Neural progenitor cell (in vitro differentiated cells): ENCODE results near the gene VANGL2. TPM values are rescaled to one million over a fixed set of nuclear protein-coding genes. Genes with fewer than 3 reads are reported as not detected.

ENCODE experiments used
- DNase-seq: peaks from one replicate; pipeline ENCODE4 v3.0.0-alpha.2; 2016; ENCODE audit warnings: low spot score
- H2AFZ ChIP-seq: fragments of 200-600 bp; sonication (generic); replicated peaks from 2 replicates; pipeline ENCODE4 v1.6.1; 2016; ENCODE audit warnings: antibody characterized with exemption
- H3F3A ChIP-seq: fragments of 200-600 bp; sonication (generic); 2 replicates; pipeline ENCODE4 v1.6.1; 2016; ENCODE audit warnings: antibody characterized with exemption, low read depth
- H3K27ac ChIP-seq: fragments of 200-600 bp; sonication (generic); 2 replicates; pipeline ENCODE4 v1.5.1; 2016; ENCODE audit warnings: mild to moderate bottlenecking
- H3K27me3 ChIP-seq: fragments of 200-600 bp; sonication (generic); 2 replicates; pipeline ENCODE4 v1.6.1; 2016; ENCODE audit warnings: mild to moderate bottlenecking, moderate library complexity
- H3K36me3 ChIP-seq: fragments of 200-600 bp; sonication (generic); 2 replicates; pipeline ENCODE4 v1.5.1; 2016
- H3K4me1 ChIP-seq: fragments of 200-600 bp; sonication (generic); 2 replicates; pipeline ENCODE4 v1.6.1; 2016; ENCODE audit warnings: mixed run types
- H3K4me2 ChIP-seq: fragments of 200-600 bp; sonication (generic); 2 replicates; pipeline ENCODE4 v1.6.1; 2016
- H3K4me3 ChIP-seq: fragments of 200-600 bp; sonication (generic); 2 replicates; pipeline ENCODE4 v1.5.1; 2016
- H3K79me2 ChIP-seq: fragments of 200-600 bp; sonication (generic); 2 replicates; pipeline ENCODE4 v1.6.1; 2016; ENCODE audit warnings: low read depth
- H3K9ac ChIP-seq: fragments of 200-600 bp; sonication (generic); 2 replicates; pipeline ENCODE4 v1.6.1; 2016
- H3K9me3 ChIP-seq: fragments of 200-600 bp; sonication (generic); 2 replicates; pipeline ENCODE4 v1.5.1; 2016; ENCODE audit warnings: low read depth
- H4K20me1 ChIP-seq: fragments of 200-600 bp; sonication (generic); 2 replicates; pipeline ENCODE4 v1.6.1; 2016; ENCODE audit warnings: low read depth
- H3K27ac Mint-ChIP-seq: 3 replicates; pipeline ENCODE4 v1.8.0; 2021; ENCODE audit warnings: mixed read lengths
- H3K27me3 Mint-ChIP-seq: 2 replicates; pipeline ENCODE4 v1.8.0; 2022; ENCODE audit warnings: low read depth, mild to moderate bottlenecking, inconsistent platforms, moderate library complexity, mixed read lengths; ENCODE audit not compliant: insufficient read depth
- H3K36me3 Mint-ChIP-seq: 3 replicates; pipeline ENCODE4 v1.8.0; 2021; ENCODE audit warnings: mixed read lengths
- H3K4me1 Mint-ChIP-seq: 3 replicates; pipeline ENCODE4 v1.8.0; 2021; ENCODE audit warnings: mixed read lengths
- H3K4me3 Mint-ChIP-seq: 3 replicates; pipeline ENCODE4 v1.8.0; 2021; ENCODE audit warnings: mild to moderate bottlenecking, moderate library complexity, mixed read lengths
- H3K9me3 Mint-ChIP-seq: 3 replicates; pipeline ENCODE4 v1.8.0; 2020; ENCODE audit warnings: mixed read lengths
- CTCF ChIP-seq: fragments of 200-600 bp; sonication (generic); IDR thresholded peaks from 2 replicates; pipeline ENCODE4 v1.5.1; 2017; ENCODE audit warnings: antibody characterized with exemption, mild to moderate bottlenecking
- EZH2 ChIP-seq: fragments of 200-600 bp; sonication (generic); IDR thresholded peaks from 2 replicates; pipeline ENCODE4 v1.6.1; 2017; ENCODE audit warnings: antibody characterized with exemption, mild to moderate bottlenecking, moderate library complexity
- EZH2phosphoT487 ChIP-seq: fragments of 200-600 bp; sonication (generic); IDR thresholded peaks from 2 replicates; pipeline ENCODE4 v1.6.1; 2017; ENCODE audit warnings: antibody characterized with exemption
- total RNA-seq: library from RNA; depleted of rRNA; stranded (reverse); fragments of >200 nt; gene quantifications from 2 replicates; pipeline ENCODE4 v1.2.3, GENCODE V29; 2015; ENCODE audit warnings: low replicate concordance

Gene VANGL2
- total RNA-seq, 1 donor from 2014 or later = 23.0 TPM

DNA sequence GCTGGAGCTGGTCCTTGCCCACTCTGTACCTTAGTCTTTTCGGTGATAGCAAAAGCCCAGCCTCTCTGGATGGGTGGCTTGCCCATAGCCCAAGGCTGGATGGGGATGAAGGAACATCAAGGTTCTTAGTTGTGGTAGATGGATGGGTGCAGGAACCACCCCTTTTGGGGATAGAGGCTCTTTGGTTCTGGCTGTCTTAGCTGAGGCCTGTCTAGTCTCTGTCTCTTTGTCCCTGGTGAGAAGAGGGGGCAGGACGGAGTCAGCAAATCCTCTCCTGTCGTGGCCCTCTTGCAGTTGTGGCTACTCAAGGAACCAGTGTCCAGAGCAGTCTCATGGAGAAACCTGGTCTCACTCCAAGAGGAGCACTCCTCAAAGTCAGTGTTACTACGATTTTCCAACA is 8.5 kb downstream of the VANGL2 start:
- Mint-ChIP-seq H3K36me3 (peaks cover 29% of the 10 kb centered on the region), H3K27ac (peak overlapping the region; percentile 100), H3K9me3 (no peaks in the 10 kb centered on the region), H3K27me3 (peaks cover 8% of the 10 kb centered on the region), H3K4me1 (peaks cover 94% of the 10 kb centered on the region), H3K4me3 (peak overlapping the region; percentile 84)
- H4K20me1 ChIP-seq = peaks cover 63% of the 10 kb centered on the region
- H3K27me3 ChIP-seq = no peaks in the 10 kb centered on the region
- H3K36me3 ChIP-seq = no peaks in the 10 kb centered on the region
- no peak overlapping the region for H2AFZ ChIP-seq
- H3F3A ChIP-seq = peaks cover 35% of the 10 kb centered on the region
- H3K9me3 ChIP-seq = no peaks in the 10 kb centered on the region
- TF ChIP-seq EZH2phosphoT487 (no peak), CTCF (no peak)
- peak overlapping the region; percentile 97 for H3K27ac ChIP-seq
- peaks cover 97% of the 10 kb centered on the region for H3K79me2 ChIP-seq
- H3K9ac ChIP-seq = no peak overlapping the region
- no peak overlapping the region for H3K4me3 ChIP-seq
- peak overlapping the region; percentile 19 for H3K4me2 ChIP-seq
- no peak for DNase-seq
- peaks cover 89% of the 10 kb centered on the region for H3K4me1 ChIP-seq

DNA sequence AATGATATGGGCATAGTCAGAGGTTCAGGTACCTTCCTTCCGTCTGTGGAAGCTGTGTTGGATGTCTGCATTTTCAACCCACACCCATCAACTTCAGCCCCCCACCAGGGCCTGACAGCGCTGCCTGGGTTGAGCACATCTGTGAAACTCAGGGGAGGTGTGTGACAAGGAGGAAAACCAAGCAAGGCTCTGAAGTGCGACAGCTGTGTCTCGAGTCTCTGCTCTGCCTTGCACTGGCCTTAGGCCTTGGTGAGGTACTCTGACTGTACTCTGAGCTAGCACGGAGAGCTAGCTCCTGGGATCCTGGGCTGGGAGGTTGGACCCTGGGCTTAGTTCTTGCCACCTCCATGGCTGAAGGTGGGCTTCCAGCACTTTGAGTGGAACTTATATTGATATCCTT is 9.1 kb downstream of the VANGL2 start:
- no peak for DNase-seq
- Mint-ChIP-seq H3K4me3 (peak overlapping the region; percentile 84), H3K27ac (peak overlapping the region; percentile 100), H3K27me3 (peaks cover 8% of the 10 kb centered on the region), H3K9me3 (no peaks in the 10 kb centered on the region), H3K4me1 (peaks cover 94% of the 10 kb centered on the region), H3K36me3 (peaks cover 32% of the 10 kb centered on the region)
- H2AFZ ChIP-seq = no peak overlapping the region
- peak overlapping the region; percentile 97 for H3K27ac ChIP-seq
- no peaks in the 10 kb centered on the region for H3K27me3 ChIP-seq
- no peaks in the 10 kb centered on the region for H3K36me3 ChIP-seq
- H3K79me2 ChIP-seq = peaks cover 97% of the 10 kb centered on the region
- H3K4me2 ChIP-seq = peak overlapping the region; percentile 83
- no peak overlapping the region for H3K9ac ChIP-seq
- TF ChIP-seq EZH2 = no peak
- TF ChIP-seq CTCF = no peak
- TF ChIP-seq EZH2phosphoT487 = no peak
- no peaks in the 10 kb centered on the region for H3K9me3 ChIP-seq
- peaks cover 63% of the 10 kb centered on the region for H4K20me1 ChIP-seq
- H3F3A ChIP-seq = peaks cover 35% of the 10 kb centered on the region
- no peak overlapping the region for H3K4me3 ChIP-seq
- H3K4me1 ChIP-seq = peaks cover 89% of the 10 kb centered on the region

- Histone ChIP-seq H3K4me1 (peaks cover 82% of the 10 kb centered on the region), H3K4me3 (peak overlapping the region; percentile 38), H3K79me2 (peaks cover 97% of the 10 kb centered on the region), H3K4me2 (peak overlapping the region; percentile 83), H3F3A (peaks cover 35% of the 10 kb centered on the region), H4K20me1 (peaks cover 61% of the 10 kb centered on the region), H3K27me3 (no peaks in the 10 kb centered on the region), H3K27ac (peak overlapping the region; percentile 97), H3K9ac (peak overlapping the region; percentile 27), H3K9me3 (no peaks in the 10 kb centered on the region), H3K36me3 (no peaks in the 10 kb centered on the region), H2AFZ (no peak overlapping the region)
- Mint-ChIP-seq H3K4me1 (peaks cover 88% of the 10 kb centered on the region), H3K27ac (peak overlapping the region; percentile 100), H3K4me3 (peak overlapping the region; percentile 84), H3K27me3 (peaks cover 10% of the 10 kb centered on the region), H3K9me3 (no peaks in the 10 kb centered on the region), H3K36me3 (peaks cover 26% of the 10 kb centered on the region)
- TF ChIP-seq CTCF = no peak
- TF ChIP-seq EZH2phosphoT487 = no peak
- peak; percentile 94 for DNase-seq
These were observed 10.1 kb downstream of the VANGL2 start for GRCh38 chr1:160410406-160411005.
